Subcutaneous abdominal adipose tissue (tissue), 5 donors: ENCODE data around the gene CAST.
"Not testable (repeated sequence)": the region's sequence is repeated elsewhere in the genome, so short reads cannot be mapped to it uniquely, and the experiment has no call there.

Experiments used
- H3K27ac ChIP-seq: one replicate; pipeline ENCODE4 v1.7.0; 2013; ENCODE audit warnings: low read depth, mild to moderate bottlenecking, inconsistent platforms, low read length, moderate library complexity
- H3K27me3 ChIP-seq, 5 donors: one replicate each; pipeline ENCODE4 v1.7.0; 2013; ENCODE audit warnings: low read length in 5 of 5, inconsistent platforms in 1 of 5; ENCODE audit not compliant: control insufficient read depth in 5 of 5, insufficient read depth in 4 of 5
- H3K36me3 ChIP-seq, 5 donors: one replicate each; pipeline ENCODE4 v1.7.0; 2013; ENCODE audit warnings: low read length in 5 of 5; ENCODE audit not compliant: control insufficient read depth in 5 of 5, insufficient read depth in 5 of 5
- H3K4me1 ChIP-seq, 5 donors: one replicate each; pipeline ENCODE4 v1.7.0; 2013; ENCODE audit warnings: low read length in 5 of 5, mild to moderate bottlenecking in 3 of 5, moderate library complexity in 1 of 5; ENCODE audit not compliant: control insufficient read depth in 5 of 5, insufficient read depth in 5 of 5
- H3K4me3 ChIP-seq, 5 donors: one replicate each; pipeline ENCODE4 v1.7.0; 2013; ENCODE audit warnings: low read length in 5 of 5, low read depth in 1 of 5
- H3K9ac ChIP-seq, 5 donors: one replicate each; pipeline ENCODE4 v1.7.0; 2013; ENCODE audit warnings: low read length in 5 of 5, mild to moderate bottlenecking in 4 of 5, moderate library complexity in 3 of 5
- H3K9me3 ChIP-seq, 5 donors: one replicate each; pipeline ENCODE4 v1.7.0; 2013; ENCODE audit warnings: low read length in 5 of 5; ENCODE audit not compliant: control insufficient read depth in 5 of 5
- donor health status: healthy.
- donor health status: healthy.
- donor health status: healthy.
- donor health status: healthy.
- donor health status: healthy.

Gene CAST

GRCh38 chr5:96734871-96735325 lies 72.7 kb downstream of the CAST start:
- Histone ChIP-seq H3K36me3 (peaks cover 37 to 63% (median 46%) of the 10 kb centered on the region in 5 donors), H3K4me1 (no peaks in the 10 kb centered on the region), H3K9ac (no peak overlapping the region), H3K9me3 (no peaks in the 10 kb centered on the region), H3K27me3 (no peaks in the 10 kb centered on the region), H3K4me3 (no peak overlapping the region), H3K27ac (no peak overlapping the region)

GRCh38 chr5:96736937-96737336 lies 74.8 kb downstream of the CAST start:
- Histone ChIP-seq H3K4me1 (peaks cover 0 to 3% (median 0%) of the 10 kb centered on the region in 5 donors), H3K36me3 (peaks cover 45 to 72% (median 55%) of the 10 kb centered on the region in 5 donors), H3K9ac (no peak overlapping the region), H3K9me3 (no peaks in the 10 kb centered on the region), H3K4me3 (no peak overlapping the region), H3K27ac (no peak overlapping the region), H3K27me3 (no peaks in the 10 kb centered on the region)

- Histone ChIP-seq H3K4me3 (no peak overlapping the region), H3K27me3 (no peaks in the 10 kb centered on the region), H3K9me3 (no peaks in the 10 kb centered on the region), H3K36me3 (peaks cover 63 to 93% (median 89%) of the 10 kb centered on the region in 5 donors), H3K27ac (peak overlapping the region; percentile 5), H3K4me1 (peaks cover 0 to 8% (median 5%) of the 10 kb centered on the region in 5 donors), H3K9ac (no peak overlapping the region)
These were observed 78.9 kb downstream of the CAST start for GRCh38 chr5:96741106-96741505.

GRCh38 chr5:96741891-96742309 lies 79.7 kb downstream of the CAST start:
- Histone ChIP-seq H3K9me3 (no peaks in the 10 kb centered on the region), H3K4me3 (no peak overlapping the region), H3K9ac (peak overlapping the region in 1 of 5 donors; percentile 28), H3K27me3 (no peaks in the 10 kb centered on the region), H3K4me1 (peaks cover 0 to 8% (median 5%) of the 10 kb centered on the region in 5 donors), H3K36me3 (peaks cover 65 to 97% (median 93%) of the 10 kb centered on the region in 5 donors), H3K27ac (peak overlapping the region; percentile 5)

GRCh38 chr5:96742538-96742937 lies 80.4 kb downstream of the CAST start:
- no peaks in the 10 kb centered on the region for H3K27me3 ChIP-seq
- H3K9me3 ChIP-seq: no peaks in the 10 kb centered on the region
- H3K4me3 ChIP-seq: no peak overlapping the region
- peaks cover 0 to 8% (median 5%) of the 10 kb centered on the region in 5 donors for H3K4me1 ChIP-seq
- H3K36me3 ChIP-seq: peaks cover 68 to 97% (median 96%) of the 10 kb centered on the region in 5 donors
- H3K9ac ChIP-seq: no peak overlapping the region
- H3K27ac ChIP-seq: peak overlapping the region; percentile 38

GRCh38 chr5:96743065-96743768 lies 81.0 kb downstream of the CAST start:
- no peak overlapping the region for H3K9ac ChIP-seq
- peak overlapping the region; percentile 38 for H3K27ac ChIP-seq
- no peak overlapping the region for H3K4me3 ChIP-seq
- no peaks in the 10 kb centered on the region for H3K27me3 ChIP-seq
- H3K36me3 ChIP-seq: peaks cover 71 to 98% (median 97%) of the 10 kb centered on the region in 5 donors
- no peaks in the 10 kb centered on the region for H3K9me3 ChIP-seq
- H3K4me1 ChIP-seq: peaks cover 0 to 8% (median 5%) of the 10 kb centered on the region in 5 donors

- Histone ChIP-seq H3K4me1 (peaks cover 0 to 8% (median 5%) of the 10 kb centered on the region in 5 donors), H3K9ac (no peak overlapping the region), H3K4me3 (no peak overlapping the region), H3K36me3 (peaks cover 70 to 97% (median 96%) of the 10 kb centered on the region in 5 donors), H3K27me3 (no peaks in the 10 kb centered on the region), H3K27ac (peak overlapping the region; percentile 38), H3K9me3 (no peaks in the 10 kb centered on the region)
These were observed 81.6 kb downstream of the CAST start for GRCh38 chr5:96743805-96744204.

- H3K4me3 ChIP-seq, H3K4me1 ChIP-seq, H3K9ac ChIP-seq, H3K9me3 ChIP-seq, H3K27me3 ChIP-seq: not testable (repeated sequence)
- H3K36me3 ChIP-seq: peaks cover 71 to 97% (median 96%) of the 10 kb centered on the region in 5 donors
- H3K27ac ChIP-seq: peak overlapping the region; percentile 56
These were observed 82.0 kb downstream of the CAST start for GRCh38 chr5:96744218-96744617.

- Histone ChIP-seq H3K4me1 (peaks cover 0 to 8% (median 5%) of the 10 kb centered on the region in 5 donors), H3K9ac (no peak overlapping the region), H3K9me3 (no peaks in the 10 kb centered on the region), H3K27ac (peak overlapping the region; percentile 56), H3K36me3 (peaks cover 72 to 97% (median 97%) of the 10 kb centered on the region in 5 donors), H3K27me3 (no peaks in the 10 kb centered on the region), H3K4me3 (no peak overlapping the region)
These were observed 82.8 kb downstream of the CAST start for GRCh38 chr5:96745025-96745424.

- no peaks in the 10 kb centered on the region for H3K9me3 ChIP-seq
- H3K4me3 ChIP-seq: no peak overlapping the region
- H3K9ac ChIP-seq: no peak overlapping the region
- H3K4me1 ChIP-seq: peaks cover 0 to 8% (median 5%) of the 10 kb centered on the region in 5 donors
- H3K27ac ChIP-seq: peak overlapping the region; percentile 25
- no peaks in the 10 kb centered on the region for H3K27me3 ChIP-seq
- peaks cover 71 to 97% (median 94%) of the 10 kb centered on the region in 5 donors for H3K36me3 ChIP-seq
These were observed 83.8 kb downstream of the CAST start for GRCh38 chr5:96745844-96746531.
